Activated CD4-positive, alpha-beta T cell treated with anti-CD3 and anti-CD28 coated beads, Interleukin-2, amount 50 U/mL, for 48 hours (primary cell): ENCODE measurements around the gene SRP68.

Source experiments
- DNase-seq, 2 experiments: peaks; one replicate each; pipeline ENCODE4 v3.0.0-alpha.2; 2020

SRP68 gene

GRCh38 chr17:76017481-76018339 lies 54.6 kb downstream of the SRP68 start:
- DNase-seq: no peak

- DNase-seq: no peak
Measured at GRCh38 chr17:76014925-76015261, 57.4 kb downstream of the SRP68 start.

- peak; percentile 79 to 82 for DNase-seq
Measured at GRCh38 chr17:76014100-76014924, 58.0 kb downstream of the SRP68 start.

- DNase-seq: no peak
Measured at GRCh38 chr17:76013377-76013932, 58.9 kb downstream of the SRP68 start.

DNA sequence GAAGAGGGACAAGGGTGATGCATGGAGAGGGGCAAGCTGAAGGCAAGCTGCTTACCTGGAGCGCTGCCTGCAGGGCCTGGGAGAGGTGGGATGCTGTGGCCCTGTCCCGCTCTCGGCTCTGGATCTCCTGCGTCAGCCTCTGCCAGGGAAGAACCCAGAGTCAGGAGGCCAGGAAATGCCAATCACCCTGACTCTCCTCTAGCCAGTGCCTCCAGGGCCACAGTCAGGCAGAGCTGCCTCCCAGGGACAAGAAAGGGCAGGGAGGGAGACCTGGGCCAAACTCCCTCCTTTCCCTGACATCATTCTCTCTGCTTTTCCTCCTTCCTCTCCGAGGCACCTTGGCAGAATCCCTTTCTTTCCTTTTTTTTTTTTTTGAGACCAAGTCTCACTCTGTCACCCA lies 60.4 kb downstream of the SRP68 start:
- DNase-seq: no peak

- DNase-seq: no peak
Measured at GRCh38 chr17:76009969-76010661, 62.2 kb downstream of the SRP68 start.

DNA sequence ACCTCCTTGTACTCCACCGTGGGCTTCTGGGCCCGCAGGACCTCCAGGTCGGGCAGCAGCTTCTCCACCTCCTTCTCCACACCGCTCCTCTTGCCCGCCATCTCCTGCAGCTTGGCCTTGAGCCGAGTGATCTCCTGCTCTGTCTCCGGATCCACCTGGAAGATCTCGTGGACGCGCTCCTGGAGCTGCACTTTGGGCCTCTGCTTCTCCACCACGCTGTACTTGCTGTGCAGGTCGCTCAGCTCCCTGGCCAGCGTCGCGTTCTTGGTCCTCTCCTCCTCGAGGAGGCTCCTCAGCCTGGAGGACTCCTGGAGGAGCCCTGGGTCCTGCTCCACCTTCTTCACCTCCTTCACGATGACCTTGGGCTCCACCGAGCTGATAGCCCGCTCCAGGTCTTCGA lies 62.9 kb downstream of the SRP68 start:
- no peak for DNase-seq

DNA sequence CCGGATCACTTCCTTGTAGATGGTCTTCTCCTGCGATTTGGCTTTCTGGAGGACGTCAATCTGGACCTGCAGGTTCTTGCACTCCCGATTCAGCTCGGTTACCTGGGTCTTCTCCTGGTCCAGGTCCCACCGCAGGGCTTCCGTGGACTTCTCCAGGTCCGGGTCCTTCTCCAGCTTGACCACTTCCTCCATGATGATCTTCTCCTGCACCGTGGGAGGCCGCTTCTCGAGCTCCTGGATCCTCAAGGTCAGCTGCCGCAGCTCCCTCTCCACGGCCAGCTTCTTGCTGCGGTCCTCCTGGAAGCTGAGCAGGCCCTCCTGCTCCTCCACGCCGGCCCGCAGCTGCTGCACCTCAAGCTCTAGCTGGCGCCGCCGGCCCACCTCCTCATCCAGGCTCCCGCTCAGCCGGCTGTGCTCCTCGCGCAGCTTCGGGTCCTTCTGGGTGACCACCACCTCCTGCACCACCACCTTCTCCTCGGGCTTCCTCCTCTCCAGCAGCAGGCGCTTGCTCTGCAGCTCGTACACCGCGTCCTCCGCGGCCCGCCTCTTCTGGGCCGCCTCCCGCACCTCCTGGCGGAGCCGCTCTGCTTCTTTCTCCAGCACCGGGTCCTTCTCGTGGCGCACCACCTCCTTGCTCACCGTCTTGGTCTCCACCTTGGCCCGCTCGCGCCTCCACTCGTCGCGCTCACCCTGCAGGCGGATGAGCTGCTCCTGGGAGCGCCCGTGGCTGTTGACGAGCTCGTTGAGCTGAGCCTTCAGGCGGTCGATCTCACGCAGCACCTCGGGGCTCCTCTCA lies 63.5 kb downstream of the SRP68 start:
- DNase-seq: no peak

DNA sequence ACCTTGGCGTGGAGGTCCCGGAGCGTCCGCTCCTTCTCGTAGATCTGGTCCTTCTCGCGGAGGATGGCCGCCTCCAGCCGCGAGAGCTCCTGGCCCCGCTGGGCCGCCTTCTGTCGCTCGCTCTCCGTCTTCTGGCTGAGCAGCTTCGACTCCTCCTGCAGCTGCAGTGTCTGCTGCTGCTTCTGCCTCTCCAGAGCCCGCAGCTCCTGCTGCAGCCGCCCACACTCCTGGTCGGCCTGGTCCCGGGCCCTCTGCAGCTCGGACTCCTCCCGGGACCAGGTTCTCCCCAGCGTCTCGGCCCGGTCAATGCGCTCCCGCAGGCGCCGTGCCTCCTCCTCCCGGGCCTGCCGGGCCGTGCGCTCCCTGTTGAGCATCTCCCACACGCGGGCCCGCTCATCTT lies 64.1 kb downstream of the SRP68 start:
- no peak for DNase-seq

DNA sequence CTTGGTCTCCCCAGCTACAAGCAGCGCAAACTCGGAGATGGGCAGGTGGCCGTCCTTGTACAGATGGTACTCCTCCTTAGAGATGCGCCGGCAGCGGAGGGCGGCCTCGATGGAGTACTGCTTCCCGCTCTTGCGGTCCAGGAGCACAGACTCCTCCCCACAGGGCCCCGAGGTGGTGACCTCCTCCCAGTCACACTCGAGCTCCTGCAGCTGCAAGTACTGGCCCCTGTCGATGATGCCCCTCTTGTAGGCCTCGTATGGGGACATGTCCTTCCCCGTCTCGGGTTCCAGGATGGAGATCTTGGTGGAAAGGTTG lies 64.5 kb downstream of the SRP68 start:
- DNase-seq: no peak

- DNase-seq: no peak
Measured at GRCh38 chr17:76007131-76007849, 65.0 kb downstream of the SRP68 start.

DNA sequence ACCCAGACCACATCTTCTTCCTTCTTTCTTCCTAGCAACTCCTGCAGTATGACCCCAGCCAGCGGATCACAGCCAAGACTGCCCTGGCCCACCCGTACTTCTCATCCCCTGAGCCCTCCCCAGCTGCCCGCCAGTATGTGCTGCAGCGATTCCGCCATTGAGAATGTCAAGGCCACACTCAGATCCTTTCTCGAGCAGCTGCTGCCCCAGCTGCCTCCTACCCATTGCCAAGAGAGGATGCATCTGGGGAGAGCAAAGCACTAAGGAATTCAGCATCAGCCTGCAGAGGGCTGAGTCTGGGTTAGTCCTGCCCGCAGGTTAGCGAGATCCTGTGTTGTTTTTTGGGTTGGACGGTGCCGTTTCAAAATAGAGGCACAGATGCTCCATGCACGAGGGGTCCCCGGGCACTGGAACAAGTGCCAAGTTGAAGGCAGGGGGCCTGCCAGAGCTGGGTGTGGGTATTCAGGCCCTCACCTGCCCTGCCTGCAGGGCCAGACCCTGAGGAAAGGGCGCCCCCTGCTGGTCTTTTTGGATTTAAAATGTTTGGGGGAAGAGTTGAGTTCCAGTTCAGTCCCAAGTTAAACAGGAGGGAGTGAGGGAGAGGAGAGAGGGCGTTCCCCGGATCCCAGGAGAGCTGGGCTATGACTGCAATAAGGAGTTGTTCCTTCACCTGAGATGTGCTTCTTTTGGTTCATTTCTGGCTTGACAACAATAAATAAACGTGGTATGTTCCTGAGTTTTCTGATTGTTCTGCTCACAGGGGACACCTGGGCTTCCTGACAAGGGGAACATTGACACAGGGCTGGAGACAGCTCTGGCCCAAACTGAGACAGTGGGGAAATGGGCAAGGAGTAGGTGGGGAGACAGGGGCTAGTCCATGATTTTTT lies 66.8 kb downstream of the SRP68 start:
- peak; percentile 89 to 92 for DNase-seq

DNA sequence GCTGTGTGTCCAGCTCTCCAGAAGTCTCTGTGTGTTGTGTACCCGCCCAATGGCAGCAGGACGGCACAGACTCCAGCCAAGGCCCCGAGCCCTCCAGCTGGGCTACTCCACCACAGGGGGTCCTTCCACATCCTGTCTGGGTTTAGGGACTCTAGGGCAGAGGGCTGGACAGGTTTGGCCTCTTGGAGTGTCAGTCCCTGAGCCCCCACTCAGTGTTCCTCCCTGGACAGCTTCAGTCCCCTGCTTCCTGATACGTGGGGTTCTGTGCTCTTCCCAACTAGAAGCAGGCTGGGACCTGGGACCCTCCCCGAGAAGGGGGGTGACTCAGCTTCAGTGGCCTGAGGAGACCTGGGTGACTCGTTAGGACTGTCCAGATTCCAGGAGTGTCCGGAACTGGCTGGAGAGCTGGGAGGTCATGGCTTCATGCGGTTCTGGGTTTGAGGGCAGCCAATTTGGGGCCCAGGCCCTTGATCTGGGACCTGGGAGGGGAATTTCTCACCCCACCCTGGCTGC lies 67.5 kb downstream of the SRP68 start:
- no peak for DNase-seq

GRCh38 chr17:76003915-76004314 lies 68.4 kb downstream of the SRP68 start:
- no peak for DNase-seq

DNA sequence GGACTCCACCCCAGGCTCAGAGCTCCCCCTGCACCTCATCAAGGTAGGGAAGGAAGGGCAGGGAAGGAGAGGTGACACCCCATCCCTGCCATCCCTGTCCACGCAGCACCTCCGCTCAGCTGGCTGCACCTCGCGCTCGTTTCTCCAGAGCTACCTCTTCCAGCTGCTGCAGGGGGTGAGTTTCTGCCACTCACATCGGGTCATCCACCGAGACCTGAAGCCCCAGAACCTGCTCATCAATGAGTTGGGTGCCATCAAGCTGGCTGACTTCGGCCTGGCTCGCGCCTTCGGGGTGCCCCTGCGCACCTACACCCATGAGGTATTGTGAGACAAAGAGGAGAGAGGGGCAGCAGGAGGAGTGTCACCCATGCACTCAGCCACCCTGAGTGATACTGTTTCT lies 70.2 kb downstream of the SRP68 start:
- no peak for DNase-seq

DNA sequence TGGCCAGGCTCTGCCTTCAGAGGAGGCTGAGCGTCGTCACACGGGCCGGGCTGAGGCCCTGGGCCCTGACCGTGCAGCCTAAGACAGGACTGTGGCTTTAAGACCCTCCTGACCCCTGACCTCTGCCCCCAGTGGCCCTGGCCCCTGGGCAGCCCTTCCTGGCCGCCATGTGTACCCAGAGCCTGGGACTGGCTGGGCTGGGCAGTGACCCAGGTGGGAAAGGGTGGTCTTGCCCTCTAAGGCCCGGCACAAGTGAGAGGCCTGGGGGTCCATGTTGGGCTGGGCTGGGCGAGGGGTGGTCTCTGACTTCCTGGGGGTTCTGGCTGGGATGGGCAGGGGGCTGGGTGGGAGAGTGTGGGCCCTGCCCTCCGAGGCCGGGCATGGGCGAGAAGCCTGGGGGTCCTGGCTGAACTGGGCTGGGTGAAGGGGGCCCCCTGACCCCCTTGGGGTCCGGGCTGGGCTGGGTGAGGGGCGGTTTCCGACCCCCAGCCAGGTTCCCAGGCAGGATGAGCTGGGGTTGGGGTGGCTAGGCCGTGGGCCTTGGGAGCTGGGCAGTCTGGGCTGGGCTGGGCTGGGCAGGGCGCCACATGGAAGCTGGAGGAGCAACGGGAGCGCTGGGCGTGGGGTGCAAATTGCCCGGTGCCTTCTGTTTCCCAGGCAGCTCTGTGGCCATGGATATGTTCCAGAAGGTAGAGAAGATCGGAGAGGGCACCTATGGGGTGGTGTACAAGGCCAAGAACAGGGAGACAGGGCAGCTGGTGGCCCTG lies 71.4 kb downstream of the SRP68 start, which contains the start of gene CDK3:
Gene CDK3, plus strand, starts transcription at position 101 of the 767 bp plus-strand sequence. Its CDS starts 571 bp downstream, at position 672.
- DNase-seq: no peak

- DNase-seq: peak; percentile 74 to 80
Measured at GRCh38 chr17:76000016-76000754, 72.1 kb downstream of the SRP68 start.

GRCh38 chr17:75998327-75998795 lies 74.0 kb downstream of the SRP68 start:
- DNase-seq: no peak
